ENCODE data around the gene C15orf40.

DNA sequence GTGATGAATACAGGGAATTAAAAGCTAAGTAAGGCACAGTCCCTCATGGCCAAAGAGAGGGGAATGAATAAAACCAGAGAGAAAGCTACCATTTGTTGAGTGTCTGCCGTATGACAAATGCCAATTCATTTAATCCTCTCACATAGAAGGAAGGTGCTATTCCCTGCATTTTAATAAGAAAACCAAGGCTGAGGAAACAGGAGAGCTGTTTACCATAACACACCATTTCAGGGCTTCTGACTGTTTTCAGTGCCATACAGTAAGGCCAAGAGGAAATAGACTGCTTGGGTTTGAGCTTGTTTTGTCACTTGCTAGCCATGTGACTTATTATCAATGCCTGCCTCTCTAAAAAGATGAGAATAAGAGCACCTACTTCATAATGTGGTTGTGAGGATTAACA is 45.6 kb upstream of the C15orf40 start:
- TF ChIP-seq, protein P1, sequence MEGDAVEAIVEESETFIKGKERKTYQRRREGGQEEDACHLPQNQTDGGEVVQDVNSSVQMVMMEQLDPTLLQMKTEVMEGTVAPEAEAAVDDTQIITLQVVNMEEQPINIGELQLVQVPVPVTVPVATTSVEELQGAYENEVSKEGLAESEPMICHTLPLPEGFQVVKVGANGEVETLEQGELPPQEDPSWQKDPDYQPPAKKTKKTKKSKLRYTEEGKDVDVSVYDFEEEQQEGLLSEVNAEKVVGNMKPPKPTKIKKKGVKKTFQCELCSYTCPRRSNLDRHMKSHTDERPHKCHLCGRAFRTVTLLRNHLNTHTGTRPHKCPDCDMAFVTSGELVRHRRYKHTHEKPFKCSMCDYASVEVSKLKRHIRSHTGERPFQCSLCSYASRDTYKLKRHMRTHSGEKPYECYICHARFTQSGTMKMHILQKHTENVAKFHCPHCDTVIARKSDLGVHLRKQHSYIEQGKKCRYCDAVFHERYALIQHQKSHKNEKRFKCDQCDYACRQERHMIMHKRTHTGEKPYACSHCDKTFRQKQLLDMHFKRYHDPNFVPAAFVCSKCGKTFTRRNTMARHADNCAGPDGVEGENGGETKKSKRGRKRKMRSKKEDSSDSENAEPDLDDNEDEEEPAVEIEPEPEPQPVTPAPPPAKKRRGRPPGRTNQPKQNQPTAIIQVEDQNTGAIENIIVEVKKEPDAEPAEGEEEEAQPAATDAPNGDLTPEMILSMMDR (IDR thresholded peaks at IDR 0.05; ENCODE audit: low read depth, low read length, missing input control): no peak
- TF ChIP-seq, protein P2, sequence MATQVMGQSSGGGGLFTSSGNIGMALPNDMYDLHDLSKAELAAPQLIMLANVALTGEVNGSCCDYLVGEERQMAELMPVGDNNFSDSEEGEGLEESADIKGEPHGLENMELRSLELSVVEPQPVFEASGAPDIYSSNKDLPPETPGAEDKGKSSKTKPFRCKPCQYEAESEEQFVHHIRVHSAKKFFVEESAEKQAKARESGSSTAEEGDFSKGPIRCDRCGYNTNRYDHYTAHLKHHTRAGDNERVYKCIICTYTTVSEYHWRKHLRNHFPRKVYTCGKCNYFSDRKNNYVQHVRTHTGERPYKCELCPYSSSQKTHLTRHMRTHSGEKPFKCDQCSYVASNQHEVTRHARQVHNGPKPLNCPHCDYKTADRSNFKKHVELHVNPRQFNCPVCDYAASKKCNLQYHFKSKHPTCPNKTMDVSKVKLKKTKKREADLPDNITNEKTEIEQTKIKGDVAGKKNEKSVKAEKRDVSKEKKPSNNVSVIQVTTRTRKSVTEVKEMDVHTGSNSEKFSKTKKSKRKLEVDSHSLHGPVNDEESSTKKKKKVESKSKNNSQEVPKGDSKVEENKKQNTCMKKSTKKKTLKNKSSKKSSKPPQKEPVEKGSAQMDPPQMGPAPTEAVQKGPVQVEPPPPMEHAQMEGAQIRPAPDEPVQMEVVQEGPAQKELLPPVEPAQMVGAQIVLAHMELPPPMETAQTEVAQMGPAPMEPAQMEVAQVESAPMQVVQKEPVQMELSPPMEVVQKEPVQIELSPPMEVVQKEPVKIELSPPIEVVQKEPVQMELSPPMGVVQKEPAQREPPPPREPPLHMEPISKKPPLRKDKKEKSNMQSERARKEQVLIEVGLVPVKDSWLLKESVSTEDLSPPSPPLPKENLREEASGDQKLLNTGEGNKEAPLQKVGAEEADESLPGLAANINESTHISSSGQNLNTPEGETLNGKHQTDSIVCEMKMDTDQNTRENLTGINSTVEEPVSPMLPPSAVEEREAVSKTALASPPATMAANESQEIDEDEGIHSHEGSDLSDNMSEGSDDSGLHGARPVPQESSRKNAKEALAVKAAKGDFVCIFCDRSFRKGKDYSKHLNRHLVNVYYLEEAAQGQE (IDR thresholded peaks at IDR 0.05): no peak

Measured in liver (tissue), 2 donors.